ENCODE data around the gene ME2. TPM values are rescaled to one million over a fixed set of nuclear protein-coding genes. Genes with fewer than 3 reads are reported as not detected.

The ME2 gene
- total and polyA plus RNA-seq, 9 of the 15 experiments (the other 6 are each of a cell fraction or from before 2014, with no cell fraction given): 12.3 to 54.4 (median 36.2) TPM

DNA sequence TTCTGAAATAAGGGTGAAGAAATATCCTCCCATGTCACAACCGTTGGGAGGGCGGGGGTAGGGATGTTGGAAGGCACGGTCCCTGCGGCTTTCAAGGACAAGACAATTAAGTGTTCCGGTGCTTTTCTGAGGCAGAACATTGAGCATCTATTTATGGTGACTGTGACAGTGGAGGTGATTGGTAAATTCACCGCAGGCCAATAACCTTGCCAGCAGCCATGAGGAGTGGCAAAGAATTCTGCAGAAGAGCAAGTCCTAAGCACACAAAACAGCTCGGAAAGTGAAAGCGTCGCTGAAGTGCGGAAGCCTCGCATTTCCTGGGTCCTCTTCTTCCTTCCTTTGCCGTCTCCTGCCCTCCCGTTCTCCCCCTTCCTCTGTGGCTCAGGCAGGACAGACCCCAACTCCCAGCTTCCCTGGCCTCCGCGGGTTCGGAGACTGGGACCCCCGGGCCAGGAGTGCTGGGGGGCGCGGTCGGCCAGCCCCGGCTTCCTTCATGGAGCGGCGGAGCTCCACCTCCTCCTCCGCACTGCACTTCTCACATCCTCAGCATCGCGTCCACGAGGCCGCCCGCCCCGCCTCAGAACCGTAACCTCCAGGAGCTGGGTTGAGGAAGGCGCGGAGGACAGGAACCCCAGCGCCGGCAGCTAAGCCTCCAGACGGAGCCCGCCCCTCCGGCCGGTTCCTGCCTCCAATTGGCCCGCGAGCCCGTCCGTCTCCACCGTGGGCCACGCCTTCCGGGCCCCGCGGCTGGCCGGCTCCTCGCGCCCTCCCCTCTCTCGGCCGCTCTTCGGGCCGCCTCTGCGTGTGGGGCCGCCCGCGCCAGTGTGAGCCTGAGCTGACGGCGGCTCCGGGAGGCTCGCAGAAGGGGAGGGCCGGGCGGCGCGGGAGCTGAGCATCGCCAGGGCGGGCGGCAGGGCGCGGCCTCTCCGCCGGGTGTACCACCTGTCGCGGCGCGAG is at the start of gene ME2 (continued):
- TF ChIP-seq RBM25 (IDR thresholded peaks at IDR 0.05; ENCODE audit: low read depth, low read length, severe bottlenecking) (peak; percentile 98), RB1 (IDR thresholded peaks at IDR 0.05; ENCODE audit: low read depth) (peak; percentile 32; the same call in 1 of the 2 replicates), HMGN3 (IDR thresholded peaks at IDR 0.05; ENCODE audit: borderline replicate concordance, extremely low read depth, insufficient read length, low read depth, low read length) (peak; percentile 52), ZC3H8 (IDR thresholded peaks at IDR 0.05) (no peak), PHF8 (IDR thresholded peaks at IDR 0.05; ENCODE audit: borderline replicate concordance, low read length) (peak; percentile 74; the same call in 1 of the 2 replicates), YY1 (IDR thresholded peaks at IDR 0.05; ENCODE audit: borderline replicate concordance in 1 of 3, control insufficient read depth in 1 of 3, extremely low read depth in 1 of 3, insufficient read depth in 3 of 3, insufficient read length in 1 of 3, insufficient replicate concordance in 2 of 3, low read depth in 1 of 3, low read length in 2 of 3) (peak in 1 of 3 experiments; percentile 10), ZNF561 (CRISPR knock-in tag; conservative IDR thresholded peaks at IDR 0.05) (no peak), NFYB (IDR thresholded peaks at IDR 0.05; ENCODE audit: extremely low read depth, insufficient read length) (peak; percentile 43), ZNF76 (CRISPR knock-in tag; IDR thresholded peaks at IDR 0.05; ENCODE audit: borderline replicate concordance) (no peak), TBP (optimal IDR thresholded peaks at IDR 0.05; ENCODE audit: low read depth, low read length) (peak; percentile 73), DNMT1 (IDR thresholded peaks at IDR 0.05) (no peak), ZFP1 (CRISPR knock-in tag; IDR thresholded peaks at IDR 0.05) (no peak), ZNF274 (IDR thresholded peaks at IDR 0.05; ENCODE audit: borderline replicate concordance, low read depth, low read length) (no peak), RBFOX2 (IDR thresholded peaks at IDR 0.05; ENCODE audit: low read depth, low read length) (peak; percentile 91), RBM34 (IDR thresholded peaks at IDR 0.05; ENCODE audit: borderline replicate concordance, insufficient read depth, low read length) (no peak), ZFX (CRISPR knock-in tag; IDR thresholded peaks at IDR 0.05) (peak; percentile 87)
- TF ChIP-seq, protein P1, sequence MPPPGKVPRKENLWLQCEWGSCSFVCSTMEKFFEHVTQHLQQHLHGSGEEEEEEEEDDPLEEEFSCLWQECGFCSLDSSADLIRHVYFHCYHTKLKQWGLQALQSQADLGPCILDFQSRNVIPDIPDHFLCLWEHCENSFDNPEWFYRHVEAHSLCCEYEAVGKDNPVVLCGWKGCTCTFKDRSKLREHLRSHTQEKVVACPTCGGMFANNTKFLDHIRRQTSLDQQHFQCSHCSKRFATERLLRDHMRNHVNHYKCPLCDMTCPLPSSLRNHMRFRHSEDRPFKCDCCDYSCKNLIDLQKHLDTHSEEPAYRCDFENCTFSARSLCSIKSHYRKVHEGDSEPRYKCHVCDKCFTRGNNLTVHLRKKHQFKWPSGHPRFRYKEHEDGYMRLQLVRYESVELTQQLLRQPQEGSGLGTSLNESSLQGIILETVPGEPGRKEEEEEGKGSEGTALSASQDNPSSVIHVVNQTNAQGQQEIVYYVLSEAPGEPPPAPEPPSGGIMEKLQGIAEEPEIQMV (tag; conservative IDR thresholded peaks at IDR 0.05; ENCODE audit: low read depth): no peak
- TF ChIP-seq, protein P2, sequence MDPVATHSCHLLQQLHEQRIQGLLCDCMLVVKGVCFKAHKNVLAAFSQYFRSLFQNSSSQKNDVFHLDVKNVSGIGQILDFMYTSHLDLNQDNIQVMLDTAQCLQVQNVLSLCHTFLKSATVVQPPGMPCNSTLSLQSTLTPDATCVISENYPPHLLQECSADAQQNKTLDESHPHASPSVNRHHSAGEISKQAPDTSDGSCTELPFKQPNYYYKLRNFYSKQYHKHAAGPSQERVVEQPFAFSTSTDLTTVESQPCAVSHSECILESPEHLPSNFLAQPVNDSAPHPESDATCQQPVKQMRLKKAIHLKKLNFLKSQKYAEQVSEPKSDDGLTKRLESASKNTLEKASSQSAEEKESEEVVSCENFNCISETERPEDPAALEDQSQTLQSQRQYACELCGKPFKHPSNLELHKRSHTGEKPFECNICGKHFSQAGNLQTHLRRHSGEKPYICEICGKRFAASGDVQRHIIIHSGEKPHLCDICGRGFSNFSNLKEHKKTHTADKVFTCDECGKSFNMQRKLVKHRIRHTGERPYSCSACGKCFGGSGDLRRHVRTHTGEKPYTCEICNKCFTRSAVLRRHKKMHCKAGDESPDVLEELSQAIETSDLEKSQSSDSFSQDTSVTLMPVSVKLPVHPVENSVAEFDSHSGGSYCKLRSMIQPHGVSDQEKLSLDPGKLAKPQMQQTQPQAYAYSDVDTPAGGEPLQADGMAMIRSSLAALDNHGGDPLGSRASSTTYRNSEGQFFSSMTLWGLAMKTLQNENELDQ (CRISPR knock-in tag; IDR thresholded peaks at IDR 0.05; ENCODE audit: borderline replicate concordance): no peak
- TF ChIP-seq, protein P3, sequence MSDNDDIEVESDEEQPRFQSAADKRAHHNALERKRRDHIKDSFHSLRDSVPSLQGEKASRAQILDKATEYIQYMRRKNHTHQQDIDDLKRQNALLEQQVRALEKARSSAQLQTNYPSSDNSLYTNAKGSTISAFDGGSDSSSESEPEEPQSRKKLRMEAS (CRISPR knock-in tag; IDR thresholded peaks at IDR 0.05): peak; percentile 79
- TF ChIP-seq, protein P4, sequence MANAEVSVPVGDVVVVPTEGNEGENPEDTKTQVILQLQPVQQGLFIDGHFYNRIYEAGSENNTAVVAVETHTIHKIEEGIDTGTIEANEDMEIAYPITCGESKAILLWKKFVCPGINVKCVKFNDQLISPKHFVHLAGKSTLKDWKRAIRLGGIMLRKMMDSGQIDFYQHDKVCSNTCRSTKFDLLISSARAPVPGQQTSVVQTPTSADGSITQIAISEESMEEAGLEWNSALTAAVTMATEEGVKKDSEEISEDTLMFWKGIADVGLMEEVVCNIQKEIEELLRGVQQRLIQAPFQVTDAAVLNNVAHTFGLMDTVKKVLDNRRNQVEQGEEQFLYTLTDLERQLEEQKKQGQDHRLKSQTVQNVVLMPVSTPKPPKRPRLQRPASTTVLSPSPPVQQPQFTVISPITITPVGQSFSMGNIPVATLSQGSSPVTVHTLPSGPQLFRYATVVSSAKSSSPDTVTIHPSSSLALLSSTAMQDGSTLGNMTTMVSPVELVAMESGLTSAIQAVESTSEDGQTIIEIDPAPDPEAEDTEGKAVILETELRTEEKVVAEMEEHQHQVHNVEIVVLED (CRISPR knock-in tag; IDR thresholded peaks at IDR 0.05): 0 out of 2 replicates have a peak, but pooled peaks have one; percentile 12

Measured in K562 (cell line).